GM12801 (cell line): Measurements from ENCODE around the gene ZMIZ1.

Experiments
- CTCF ChIP-seq: IDR thresholded peaks from one replicate; pipeline ENCODE4 v1.5.1; 2011; ENCODE audit warnings: control low read depth; ENCODE audit not compliant: insufficient read length; ENCODE audit errors: extremely low read depth

Gene ZMIZ1

DNA sequence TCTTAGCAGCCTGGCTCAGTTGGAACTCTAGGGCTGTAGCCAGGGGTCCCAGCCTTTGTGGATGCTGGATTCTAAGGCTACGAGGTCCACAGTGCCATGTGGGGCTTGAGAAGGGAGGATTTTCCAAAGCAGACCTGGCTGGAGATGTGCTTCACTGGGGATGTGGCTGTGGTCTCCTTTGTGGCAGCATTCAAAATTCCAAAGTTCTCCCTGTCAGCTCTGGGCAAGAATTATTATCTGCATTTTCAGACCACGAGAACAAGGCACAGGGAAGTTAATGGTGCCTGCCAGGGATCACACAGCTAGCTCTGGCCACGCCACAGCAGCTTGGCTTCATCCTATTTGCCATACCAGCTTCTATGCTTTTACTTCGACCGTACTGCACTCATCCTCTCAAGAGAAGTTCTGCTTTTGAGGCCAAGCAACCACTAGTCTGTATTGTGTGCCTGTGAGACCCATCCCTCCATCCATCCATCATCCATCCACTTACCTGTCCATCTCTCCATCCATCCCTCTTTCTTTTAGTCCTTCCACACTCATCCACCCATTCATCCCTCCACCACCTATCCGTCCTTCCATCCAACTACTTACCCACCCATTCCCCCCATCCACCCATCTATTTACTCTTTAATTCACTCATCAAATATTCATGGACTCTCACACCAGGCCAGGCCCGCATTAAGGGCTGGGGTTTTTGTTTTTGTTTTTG, 71.5 kb downstream of the ZMIZ1 start:
- no peak for TF ChIP-seq CTCF

DNA sequence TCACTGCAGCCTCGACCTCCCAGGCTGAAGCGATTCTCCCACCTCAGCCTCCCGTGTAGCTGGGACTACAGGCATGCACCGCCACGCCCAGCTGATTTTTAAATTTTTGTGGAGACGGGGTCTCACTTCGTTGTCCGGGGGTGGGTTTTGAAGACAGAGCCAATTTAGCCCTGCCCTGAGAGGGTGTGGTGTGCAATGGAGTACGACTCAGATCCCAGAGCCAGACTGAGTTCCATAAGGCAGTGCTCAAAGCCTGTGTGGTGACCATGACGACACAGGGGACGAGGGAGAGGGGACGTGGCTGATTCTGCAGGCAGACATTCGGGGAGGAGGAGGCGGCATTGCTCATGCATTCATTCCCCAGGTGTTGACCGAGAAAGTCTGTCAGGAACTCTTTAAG, 72.1 kb downstream of the ZMIZ1 start:
- TF ChIP-seq CTCF = no peak

GRCh38 chr10:79142064-79142491, 73.3 kb downstream of the ZMIZ1 start:
- no peak for TF ChIP-seq CTCF

DNA sequence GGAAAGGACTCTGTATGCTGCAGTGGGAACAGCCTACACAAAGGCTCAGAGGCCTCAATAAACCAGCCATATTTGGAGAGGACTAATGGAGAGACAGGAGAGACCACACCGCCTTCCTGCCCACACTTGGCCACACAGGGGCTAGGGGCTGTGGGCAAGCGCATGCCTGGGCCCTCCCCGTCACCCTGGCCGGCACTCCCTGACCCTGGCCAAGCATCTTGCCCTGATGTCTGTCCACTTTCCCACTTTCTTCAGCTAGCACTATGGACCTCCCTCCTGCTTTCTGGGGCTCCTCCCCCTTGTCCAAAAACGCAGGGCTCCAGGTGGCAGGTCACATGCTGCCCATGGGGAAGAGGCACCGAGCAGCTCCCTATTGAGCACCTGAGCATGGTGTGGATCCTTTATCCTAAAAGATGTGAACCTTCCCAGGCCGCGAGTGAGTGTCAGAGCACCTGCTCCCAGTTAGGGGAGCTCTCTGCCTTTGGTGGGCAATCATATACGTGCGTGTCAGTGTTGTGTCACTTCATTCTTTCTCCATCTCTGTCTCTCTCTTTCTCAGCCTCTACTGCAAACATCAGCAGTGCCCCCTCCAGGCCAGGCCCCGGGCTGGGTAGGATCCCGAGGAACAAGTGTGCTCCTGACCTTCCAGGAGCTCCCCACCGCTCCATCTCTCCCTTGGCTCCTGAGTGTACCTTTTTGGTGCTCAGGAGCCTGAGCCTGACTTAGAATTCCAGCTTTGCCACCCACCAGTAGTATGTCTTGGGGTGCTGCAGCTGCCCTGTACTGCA, 74.0 kb downstream of the ZMIZ1 start:
- no peak for TF ChIP-seq CTCF

GRCh38 chr10:79143879-79144278, 75.1 kb downstream of the ZMIZ1 start:
- TF ChIP-seq CTCF = no peak

DNA sequence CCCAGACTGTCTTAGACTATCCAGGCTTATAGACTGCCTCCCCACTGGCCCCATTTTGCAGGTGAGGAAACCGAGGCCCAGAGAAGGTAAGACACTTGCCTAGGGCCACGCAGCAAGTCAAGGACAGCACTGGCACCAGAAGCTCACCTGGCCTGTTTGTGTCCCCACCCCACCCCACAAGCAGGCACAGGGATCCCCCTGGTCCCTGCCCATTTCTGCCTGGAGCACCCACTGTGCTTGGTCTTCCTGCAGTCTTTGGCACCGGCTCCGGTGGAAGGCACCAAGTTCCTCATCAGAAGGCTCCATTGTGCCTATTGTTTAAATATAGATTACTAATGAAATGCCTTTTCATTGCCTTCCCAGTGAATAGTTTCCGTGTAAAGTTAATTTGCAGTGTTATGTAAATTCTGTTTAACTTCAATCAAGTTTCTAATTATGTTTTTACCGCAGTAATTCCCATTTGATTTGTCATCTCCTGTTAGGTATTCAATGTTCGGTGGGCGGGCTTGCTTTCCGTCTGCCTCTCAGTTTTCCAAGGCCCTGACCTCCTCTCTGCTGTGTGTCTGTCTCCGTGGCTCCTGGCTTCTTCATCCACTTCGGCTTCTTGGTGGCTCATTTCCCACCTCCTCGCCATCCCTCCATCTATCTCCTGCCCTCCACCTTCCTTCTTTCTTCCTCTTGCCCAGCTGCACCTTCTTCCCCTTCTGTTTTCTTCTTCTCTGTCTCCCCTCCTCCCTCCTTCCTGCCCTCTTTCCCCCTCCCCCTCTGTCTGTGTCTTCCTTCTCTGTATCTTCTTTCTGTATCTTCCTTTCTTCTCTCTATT, 75.8 kb downstream of the ZMIZ1 start:
- no peak for TF ChIP-seq CTCF

GRCh38 chr10:79145174-79145483, 76.4 kb downstream of the ZMIZ1 start:
- TF ChIP-seq CTCF = no peak
